ENCODE data around the gene DCLRE1C.
"Not testable (repeated sequence)": the region's sequence is repeated elsewhere in the genome, so short reads cannot be mapped to it uniquely, and the experiment has no call there.

DCLRE1C gene

DNA sequence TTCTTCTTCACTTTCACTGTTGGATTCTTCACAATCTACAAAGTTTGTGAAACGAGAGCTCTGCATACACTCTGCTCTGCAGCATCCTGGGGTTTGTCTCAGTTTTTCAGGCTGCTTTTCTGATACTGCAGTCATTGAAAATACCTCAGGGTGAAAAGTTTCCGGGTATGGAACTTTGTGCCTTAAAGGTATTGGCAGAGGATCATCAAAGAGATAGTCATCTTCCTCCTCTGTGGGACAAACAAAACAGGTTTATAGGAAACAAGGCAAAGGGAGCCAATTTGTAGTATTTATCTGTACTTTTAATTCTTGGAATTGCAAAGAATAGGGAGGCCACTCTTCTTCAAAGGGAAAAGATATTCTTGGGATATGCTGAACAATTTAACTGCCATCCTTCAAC lies 44.8 kb downstream of the DCLRE1C start:
- TF ChIP-seq FOXM1 (IDR thresholded peaks at IDR 0.05; ENCODE audit: borderline replicate concordance) (no peak), ARNT (IDR thresholded peaks at IDR 0.05) (no peak), TARDBP (IDR thresholded peaks at IDR 0.05) (no peak), LEF1 (IDR thresholded peaks at IDR 0.05; ENCODE audit: borderline replicate concordance) (no peak), HDGF (IDR thresholded peaks at IDR 0.05; ENCODE audit: borderline replicate concordance) (no peak), CTBP1 (IDR thresholded peaks at IDR 0.05; ENCODE audit: borderline replicate concordance) (no peak), SUZ12 (IDR thresholded peaks at IDR 0.05) (no peak), BHLHE40 (IDR thresholded peaks at IDR 0.05; ENCODE audit: borderline replicate concordance) (no peak), FOXK2 (IDR thresholded peaks at IDR 0.05) (no peak), ELF4 (IDR thresholded peaks at IDR 0.05) (no peak), ZNF384 (IDR thresholded peaks at IDR 0.05) (no peak), PKNOX1 (IDR thresholded peaks at IDR 0.05) (no peak), SP1 (IDR thresholded peaks at IDR 0.05) (no peak)
- POLR2A ChIA-PET = interaction anchor here (1.7 kb wide), 1 partner anchor 31 kb away, joined by 4 read pairs; the partner anchor contains the start of gene SUV39H2
- DNase-seq (ENCODE audit: extremely low spot score) = no peak
- CTCF ChIA-PET = no interaction called here

- DNase-seq (ENCODE audit: extremely low spot score); CTCF ChIA-PET: not testable (repeated sequence)
- peak; percentile 62 for TF ChIP-seq ZNF384 (IDR thresholded peaks at IDR 0.05)
- POLR2A ChIA-PET = interaction anchor here (1.7 kb wide), 1 partner anchor 29 kb away, joined by 4 read pairs; the partner anchor contains the start of gene SUV39H2
These were observed 46.3 kb downstream of the DCLRE1C start for GRCh38 chr10:14907591-14907990.

GRCh38 chr10:14906765-14907164 lies 47.1 kb downstream of the DCLRE1C start:
- ChIA-PET CTCF (no interaction called here), POLR2A (no interaction called here)
- TF ChIP-seq HDGF (IDR thresholded peaks at IDR 0.05; ENCODE audit: borderline replicate concordance) = no peak
- TF ChIP-seq ZNF384 (IDR thresholded peaks at IDR 0.05) = no peak
- TF ChIP-seq ELF4 (IDR thresholded peaks at IDR 0.05) = no peak
- no peak for TF ChIP-seq NFRKB (IDR thresholded peaks at IDR 0.05)
- TF ChIP-seq SUZ12 (IDR thresholded peaks at IDR 0.05) = no peak
- TF ChIP-seq FOXM1 (IDR thresholded peaks at IDR 0.05; ENCODE audit: borderline replicate concordance) = no peak
- TF ChIP-seq LEF1 (IDR thresholded peaks at IDR 0.05; ENCODE audit: borderline replicate concordance) = no peak
- TF ChIP-seq PKNOX1 (IDR thresholded peaks at IDR 0.05) = no peak
- no peak for TF ChIP-seq TARDBP (IDR thresholded peaks at IDR 0.05)
- no peak for TF ChIP-seq ARNT (IDR thresholded peaks at IDR 0.05)
- TF ChIP-seq FOXA1 (IDR thresholded peaks at IDR 0.05) = no peak
- TF ChIP-seq SP1 (IDR thresholded peaks at IDR 0.05) = no peak
- no peak for TF ChIP-seq FOXK2 (IDR thresholded peaks at IDR 0.05)
- TF ChIP-seq CTBP1 (IDR thresholded peaks at IDR 0.05; ENCODE audit: borderline replicate concordance) = no peak
- TF ChIP-seq L3MBTL2 (conservative IDR thresholded peaks at IDR 0.05) = no peak
- no peak for TF ChIP-seq BHLHE40 (IDR thresholded peaks at IDR 0.05; ENCODE audit: borderline replicate concordance)
- DNase-seq (ENCODE audit: extremely low spot score) = no peak

- ChIA-PET CTCF (no interaction called here), POLR2A (no interaction called here)
- DNase-seq (ENCODE audit: extremely low spot score) = no peak
- no peak for TF ChIP-seq TARDBP (IDR thresholded peaks at IDR 0.05)
- no peak for TF ChIP-seq SP1 (IDR thresholded peaks at IDR 0.05)
- TF ChIP-seq LEF1 (IDR thresholded peaks at IDR 0.05; ENCODE audit: borderline replicate concordance) = no peak
- TF ChIP-seq L3MBTL2 (conservative IDR thresholded peaks at IDR 0.05) = no peak
- no peak for TF ChIP-seq NFRKB (IDR thresholded peaks at IDR 0.05)
- no peak for TF ChIP-seq CTBP1 (IDR thresholded peaks at IDR 0.05; ENCODE audit: borderline replicate concordance)
- no peak for TF ChIP-seq ELF4 (IDR thresholded peaks at IDR 0.05)
- TF ChIP-seq BHLHE40 (IDR thresholded peaks at IDR 0.05; ENCODE audit: borderline replicate concordance) = no peak
- TF ChIP-seq HDGF (IDR thresholded peaks at IDR 0.05; ENCODE audit: borderline replicate concordance) = no peak
These were observed 48.0 kb downstream of the DCLRE1C start for GRCh38 chr10:14905890-14906289.

DNA sequence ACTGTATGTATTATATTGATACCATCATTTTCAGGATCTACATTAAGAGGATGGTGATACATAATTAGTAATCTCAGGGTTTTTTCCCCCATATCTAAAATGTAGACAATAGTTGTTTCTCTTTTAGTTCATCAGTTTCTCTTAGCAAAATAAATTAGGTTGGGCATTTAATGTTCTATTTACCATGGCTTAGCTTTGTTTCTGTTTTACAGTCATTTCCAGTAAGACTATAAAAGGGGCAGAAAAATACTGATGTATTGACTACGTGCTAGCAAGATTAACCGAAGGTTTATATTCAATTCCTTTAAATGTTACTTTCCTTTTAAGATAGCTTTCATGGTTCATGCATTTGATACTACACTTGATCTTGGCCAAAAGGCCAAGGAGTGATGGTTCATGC lies 49.0 kb downstream of the DCLRE1C start:
- POLR2A ChIA-PET = no interaction called here
- CTCF ChIA-PET = no interaction called here
- DNase-seq (ENCODE audit: extremely low spot score) = no peak
- TF ChIP-seq SP1 (IDR thresholded peaks at IDR 0.05) = no peak
- TF ChIP-seq L3MBTL2 (conservative IDR thresholded peaks at IDR 0.05) = no peak
- TF ChIP-seq ELF4 (IDR thresholded peaks at IDR 0.05) = no peak
- no peak for TF ChIP-seq FOXK2 (IDR thresholded peaks at IDR 0.05)
- TF ChIP-seq TARDBP (IDR thresholded peaks at IDR 0.05) = no peak
- no peak for TF ChIP-seq SUZ12 (IDR thresholded peaks at IDR 0.05)
- TF ChIP-seq CTBP1 (IDR thresholded peaks at IDR 0.05; ENCODE audit: borderline replicate concordance) = no peak
- TF ChIP-seq ARNT (IDR thresholded peaks at IDR 0.05) = no peak

DNA sequence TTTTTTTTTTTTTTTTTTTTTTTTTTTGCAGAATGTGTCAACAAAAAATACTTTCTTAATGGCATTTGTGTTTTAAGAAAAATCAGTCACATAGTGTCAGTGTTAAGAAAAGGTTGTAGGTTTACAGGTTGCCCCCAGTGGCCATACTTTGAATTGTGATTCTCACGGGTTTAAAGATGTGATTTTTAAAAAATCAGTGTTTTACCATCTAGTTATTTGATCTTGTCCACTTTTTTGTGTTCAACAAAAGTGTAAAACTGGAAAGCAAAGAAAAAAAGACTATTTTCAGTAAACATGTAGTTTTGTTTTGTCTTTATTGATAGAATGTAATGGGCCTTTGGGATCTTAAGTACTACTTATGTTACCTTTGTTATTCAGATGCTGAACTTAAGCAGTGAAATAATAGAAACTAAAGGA lies 49.6 kb downstream of the DCLRE1C start:
- TF ChIP-seq ZNF384 (IDR thresholded peaks at IDR 0.05) (peak; percentile 78; the same call in 1 of the 2 replicates), TARDBP (IDR thresholded peaks at IDR 0.05) (no peak)
- peak; percentile 33 for DNase-seq (ENCODE audit: extremely low spot score)
- CTCF ChIA-PET = interaction anchor here (0.6 kb wide), 1 partner anchor 67 kb away, joined by 5 read pairs; no protein-coding TSS in a partner anchor
- POLR2A ChIA-PET = interaction anchor here (1.1 kb wide), 1 partner anchor 27 kb away, joined by 3 read pairs; no protein-coding TSS in a partner anchor

GRCh38 chr10:14891151-14891550 lies 62.7 kb downstream of the DCLRE1C start:
- POLR2A ChIA-PET = no interaction called here
- TF ChIP-seq NFRKB (IDR thresholded peaks at IDR 0.05) (no peak), HDGF (IDR thresholded peaks at IDR 0.05; ENCODE audit: borderline replicate concordance) (no peak), BHLHE40 (IDR thresholded peaks at IDR 0.05; ENCODE audit: borderline replicate concordance) (no peak), TARDBP (IDR thresholded peaks at IDR 0.05) (no peak), LEF1 (IDR thresholded peaks at IDR 0.05; ENCODE audit: borderline replicate concordance) (no peak), PKNOX1 (IDR thresholded peaks at IDR 0.05) (no peak), ARNT (IDR thresholded peaks at IDR 0.05) (no peak), ZNF384 (IDR thresholded peaks at IDR 0.05) (no peak), CTBP1 (IDR thresholded peaks at IDR 0.05; ENCODE audit: borderline replicate concordance) (no peak), SUZ12 (IDR thresholded peaks at IDR 0.05) (no peak), L3MBTL2 (conservative IDR thresholded peaks at IDR 0.05) (no peak), FOXA1 (IDR thresholded peaks at IDR 0.05) (no peak), ELF4 (IDR thresholded peaks at IDR 0.05) (no peak)
- CTCF ChIA-PET = interaction anchor here (0.6 kb wide), 1 partner anchor 590 kb away, joined by 4 read pairs; no protein-coding TSS in a partner anchor
- DNase-seq (ENCODE audit: extremely low spot score) = no peak

Data from HEK293T (cell line).